GM12874 (cell line): Measurements from ENCODE around the gene GALNTL6.

Source experiments
- TF ChIP-seq, protein P1 (sequence below): IDR thresholded peaks from 2 replicates; pipeline ENCODE4 v1.5.1; 2011; ENCODE audit warnings: low read depth, mild to moderate bottlenecking, control low read depth, low read length, moderate library complexity; ENCODE audit not compliant: insufficient read depth

Gene GALNTL6

DNA sequence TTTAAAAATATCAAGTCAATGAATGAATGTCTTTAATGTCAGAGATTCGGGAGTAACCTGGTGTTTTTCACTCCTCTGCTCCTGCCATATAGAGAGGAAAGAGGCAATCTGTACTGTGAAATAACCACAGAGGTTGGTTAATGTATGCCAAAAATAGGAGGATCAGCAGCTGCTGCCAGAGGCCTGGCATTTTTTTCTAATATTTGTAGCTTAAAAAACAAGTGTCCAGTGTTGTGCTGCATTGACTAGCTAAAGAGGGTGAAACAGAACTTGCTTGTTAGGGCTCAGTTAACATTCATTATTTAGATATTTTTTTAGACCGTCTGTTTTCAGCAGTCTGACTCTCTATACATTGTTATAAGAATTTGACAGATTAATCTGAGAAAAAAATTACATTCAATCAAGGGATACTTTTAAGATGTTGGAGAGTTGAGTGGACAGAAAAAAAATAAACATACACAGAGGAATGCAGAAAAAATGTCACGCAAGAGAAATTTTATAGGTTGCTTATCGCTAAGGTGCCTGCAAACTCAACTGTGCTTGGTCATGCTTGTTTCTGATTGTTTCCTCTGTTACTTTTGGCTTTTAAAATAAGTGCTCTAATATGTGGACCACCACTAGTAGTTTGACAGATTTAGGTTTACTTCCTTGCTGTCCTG, 963.1 kb downstream of the GALNTL6 start:
- TF ChIP-seq, protein P1, sequence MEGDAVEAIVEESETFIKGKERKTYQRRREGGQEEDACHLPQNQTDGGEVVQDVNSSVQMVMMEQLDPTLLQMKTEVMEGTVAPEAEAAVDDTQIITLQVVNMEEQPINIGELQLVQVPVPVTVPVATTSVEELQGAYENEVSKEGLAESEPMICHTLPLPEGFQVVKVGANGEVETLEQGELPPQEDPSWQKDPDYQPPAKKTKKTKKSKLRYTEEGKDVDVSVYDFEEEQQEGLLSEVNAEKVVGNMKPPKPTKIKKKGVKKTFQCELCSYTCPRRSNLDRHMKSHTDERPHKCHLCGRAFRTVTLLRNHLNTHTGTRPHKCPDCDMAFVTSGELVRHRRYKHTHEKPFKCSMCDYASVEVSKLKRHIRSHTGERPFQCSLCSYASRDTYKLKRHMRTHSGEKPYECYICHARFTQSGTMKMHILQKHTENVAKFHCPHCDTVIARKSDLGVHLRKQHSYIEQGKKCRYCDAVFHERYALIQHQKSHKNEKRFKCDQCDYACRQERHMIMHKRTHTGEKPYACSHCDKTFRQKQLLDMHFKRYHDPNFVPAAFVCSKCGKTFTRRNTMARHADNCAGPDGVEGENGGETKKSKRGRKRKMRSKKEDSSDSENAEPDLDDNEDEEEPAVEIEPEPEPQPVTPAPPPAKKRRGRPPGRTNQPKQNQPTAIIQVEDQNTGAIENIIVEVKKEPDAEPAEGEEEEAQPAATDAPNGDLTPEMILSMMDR: no peak

DNA sequence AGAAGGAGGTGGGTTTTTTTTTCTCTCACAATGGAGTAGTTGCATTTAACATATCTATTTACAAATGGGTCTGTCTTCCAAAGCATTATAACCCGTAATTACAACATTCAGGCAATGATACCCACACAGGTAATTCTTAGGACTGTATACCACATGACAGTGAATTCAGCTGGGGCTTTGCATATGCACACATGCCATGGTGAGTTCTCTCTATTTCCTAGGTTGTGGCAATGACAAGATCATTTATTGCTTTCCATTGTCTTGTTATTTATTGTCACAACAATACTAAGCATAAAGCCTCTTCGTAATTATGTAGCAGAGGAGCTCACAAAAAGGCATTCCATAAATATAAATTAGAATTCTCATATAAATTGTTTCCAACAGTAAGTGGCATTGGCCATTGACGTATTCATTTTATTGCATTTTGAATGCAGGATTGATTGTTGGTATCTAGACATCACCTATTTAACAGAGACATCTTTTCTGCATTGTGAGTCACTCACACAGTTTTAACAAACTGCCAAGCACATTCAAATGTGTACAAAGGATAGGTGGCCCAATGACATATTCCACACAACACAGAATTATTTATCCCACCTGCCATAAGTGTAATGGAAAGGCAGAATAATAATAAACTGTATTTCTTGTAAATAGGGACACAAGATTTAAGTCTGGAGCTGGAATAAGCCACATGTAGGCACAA, 964.7 kb downstream of the GALNTL6 start:
- TF ChIP-seq, protein P1: no peak

DNA sequence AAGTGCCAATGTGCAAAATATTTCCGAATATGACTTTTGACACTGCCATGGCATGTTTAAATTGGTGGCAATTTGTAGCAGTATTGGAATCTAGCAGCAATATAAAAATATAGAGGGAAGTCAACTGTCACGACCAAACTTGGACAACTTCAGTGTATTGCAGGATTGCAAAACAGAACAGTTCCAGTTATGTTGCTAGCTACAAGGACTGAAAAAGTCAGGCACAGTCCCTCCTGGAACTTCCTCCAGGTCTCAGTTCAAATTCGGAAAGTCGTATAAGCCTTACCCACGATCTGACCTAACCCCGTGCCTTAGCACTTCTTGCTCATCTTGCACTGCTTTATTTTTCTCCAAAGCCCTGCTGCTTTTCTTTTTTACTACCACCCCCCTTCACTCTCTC, 965.4 kb downstream of the GALNTL6 start:
- TF ChIP-seq, protein P1: no peak

DNA sequence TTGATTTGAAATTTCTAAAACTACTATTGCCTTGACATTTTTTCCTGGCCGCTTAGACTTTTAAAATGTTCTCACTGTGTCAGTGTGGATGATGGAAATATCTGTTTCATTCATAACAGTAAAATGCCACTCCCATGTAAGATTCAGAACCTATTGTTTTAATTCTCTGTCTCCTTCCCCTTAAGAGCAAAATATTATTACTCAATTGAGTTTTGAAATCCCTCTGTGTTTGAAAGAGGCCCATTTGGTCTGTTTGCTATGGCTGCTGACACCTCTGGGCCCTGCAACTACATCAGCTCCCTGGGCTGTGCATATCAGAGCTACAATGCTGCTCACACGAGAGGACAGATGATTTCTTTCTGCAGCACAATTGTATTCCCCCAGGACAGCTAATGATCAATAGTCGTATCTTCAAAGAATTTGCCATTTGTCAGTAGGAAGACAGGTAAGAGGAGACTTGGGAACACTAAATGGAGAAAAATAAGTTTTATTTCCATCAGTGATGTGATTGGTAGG, 967.4 kb downstream of the GALNTL6 start:
- TF ChIP-seq, protein P1: no peak

DNA sequence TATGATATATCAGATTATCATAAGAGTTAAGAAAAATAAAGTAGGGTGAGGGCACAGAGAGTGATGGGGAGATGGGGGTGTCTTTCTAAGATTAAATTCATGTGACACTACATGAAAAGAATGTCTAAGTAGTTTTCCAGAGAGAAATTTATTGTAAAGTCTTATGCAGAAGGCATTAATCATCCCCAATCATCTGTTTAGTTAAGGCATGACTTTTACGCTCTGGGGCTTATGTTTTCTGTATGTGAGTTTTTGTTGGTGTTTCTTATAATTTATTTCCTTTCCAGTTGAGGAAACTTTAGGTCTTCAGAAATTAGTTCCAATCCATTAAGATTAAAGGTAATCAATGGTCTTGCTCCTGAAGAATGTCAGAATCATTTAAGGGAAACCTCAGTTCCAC, 972.4 kb downstream of the GALNTL6 start:
- TF ChIP-seq, protein P1: no peak

DNA sequence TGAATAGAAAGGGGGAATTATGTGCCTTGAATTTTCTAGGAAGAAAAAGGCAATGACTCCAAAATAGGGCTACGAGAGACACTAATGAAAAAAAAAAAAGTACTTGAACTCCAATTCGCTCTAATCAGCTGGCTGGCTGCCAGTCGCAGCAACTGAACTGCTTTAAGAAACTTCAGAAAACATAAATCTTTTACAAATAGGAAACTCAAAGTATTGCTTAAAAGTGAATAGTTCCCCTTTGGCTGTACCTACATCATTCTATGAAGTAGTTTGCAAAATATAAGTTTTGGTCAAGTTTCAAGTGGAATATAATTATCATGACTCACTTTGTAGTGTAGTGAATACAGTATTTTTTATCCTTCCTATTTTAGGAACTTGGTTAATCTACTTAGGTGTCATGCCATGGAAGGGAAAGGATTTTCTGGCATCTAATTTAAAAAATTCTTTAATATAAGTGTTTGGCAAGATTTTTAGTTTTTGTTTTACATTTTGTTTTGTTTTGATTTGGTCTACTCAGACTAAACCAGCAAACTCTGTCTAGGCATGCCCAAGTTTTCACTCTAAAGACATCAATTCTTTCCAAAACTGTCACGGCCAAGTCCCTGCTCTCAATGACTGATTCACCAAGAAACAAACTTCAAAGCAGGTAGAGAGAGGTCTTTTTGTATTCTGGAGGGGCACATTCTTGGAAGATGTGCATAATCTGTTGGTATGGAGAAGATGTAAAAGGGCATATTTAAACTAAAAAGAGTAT, 973.0 kb downstream of the GALNTL6 start:
- TF ChIP-seq, protein P1: no peak

DNA sequence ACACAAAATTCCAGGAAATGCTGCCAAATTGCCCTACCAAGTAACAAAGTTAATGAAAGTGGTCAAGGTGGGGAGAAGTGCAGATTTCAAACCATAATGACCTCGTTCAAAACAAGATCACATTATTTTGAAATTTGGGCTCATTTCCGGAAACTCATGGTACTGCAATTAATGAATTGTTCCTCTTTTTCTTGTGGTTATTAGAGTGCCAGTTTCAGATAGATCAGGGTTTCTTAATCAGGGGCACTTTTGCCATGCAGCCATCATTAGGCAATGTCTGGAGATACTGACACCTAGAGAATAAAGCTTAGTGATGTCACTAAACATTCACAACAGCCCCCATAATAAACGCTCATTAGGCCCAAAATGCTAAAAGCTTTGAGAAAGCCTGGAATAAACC, 973.9 kb downstream of the GALNTL6 start:
- TF ChIP-seq, protein P1: no peak
